Activated CD8-positive, alpha-beta memory T cell treated with anti-CD3 and anti-CD28 coated beads for 1 hour (primary cell): Measurements from ENCODE around the gene NPHS1.
"Not testable (repeated sequence)": the region's sequence is repeated elsewhere in the genome, so short reads cannot be mapped to it uniquely, and the experiment has no call there.

ENCODE experiments used
- DNase-seq, 2 donors: peaks; one replicate each; pipeline ENCODE4 v3.0.0-alpha.2; 2020; ENCODE audit warnings: low read depth in 1 of 2; ENCODE audit errors: extremely low read depth in 1 of 2

The NPHS1 gene

GRCh38 chr19:35813043-35813890 lies 39.0 kb downstream of the NPHS1 start:
- no peak for DNase-seq

- DNase-seq: no peak
These were observed 39.9 kb downstream of the NPHS1 start, which contains the start of gene PRODH2 for GRCh38 chr19:35812220-35813042. TSS of gene PRODH2 (minus strand) at chr19:35812845. CDS start at chr19:35812805, 40 bp downstream.

- no peak for DNase-seq
These were observed 40.7 kb downstream of the NPHS1 start for GRCh38 chr19:35811317-35812219.

GRCh38 chr19:35807633-35808032 lies 44.7 kb downstream of the NPHS1 start:
- DNase-seq: no peak

- DNase-seq: no peak
These were observed 45.7 kb downstream of the NPHS1 start for GRCh38 chr19:35806597-35806996.

- no peak for DNase-seq
These were observed 46.7 kb downstream of the NPHS1 start for GRCh38 chr19:35805526-35806102.

GRCh38 chr19:35801828-35802227 lies 50.5 kb downstream of the NPHS1 start:
- DNase-seq: no peak

GRCh38 chr19:35797663-35798062 lies 54.6 kb downstream of the NPHS1 start:
- DNase-seq: no peak

- no peak for DNase-seq
These were observed 55.4 kb downstream of the NPHS1 start for GRCh38 chr19:35796645-35797542.

GRCh38 chr19:35795564-35795963 lies 56.7 kb downstream of the NPHS1 start:
- DNase-seq: not testable (repeated sequence)

GRCh38 chr19:35793381-35794165 lies 58.7 kb downstream of the NPHS1 start:
- no peak for DNase-seq

- no peak for DNase-seq
These were observed 59.4 kb downstream of the NPHS1 start for GRCh38 chr19:35792888-35793287.

- no peak for DNase-seq
These were observed 60.0 kb downstream of the NPHS1 start for GRCh38 chr19:35792312-35792711.

GRCh38 chr19:35791814-35792279 lies 60.5 kb downstream of the NPHS1 start:
- DNase-seq: no peak

GRCh38 chr19:35790981-35791813 lies 61.1 kb downstream of the NPHS1 start:
- DNase-seq: no peak

GRCh38 chr19:35789978-35790944 lies 62.0 kb downstream of the NPHS1 start:
- no peak for DNase-seq
